NCI-H1105 (cell line): ENCODE results near the gene TMEM72.

ENCODE experiments used
- DNase-seq: peaks from one replicate; lab custom pipeline; 2025; lab: John Stamatoyannopoulos, UW

TMEM72 gene

GRCh38 chr10:44890696-44891563 lies 20.2 kb upstream of the TMEM72 start:
- no peak for DNase-seq

GRCh38 chr10:44891721-44892120 lies 19.4 kb upstream of the TMEM72 start:
- DNase-seq = no peak

- no peak for DNase-seq
Measured at GRCh38 chr10:44893604-44894468, 17.3 kb upstream of the TMEM72 start.

GRCh38 chr10:44894691-44895090 lies 16.4 kb upstream of the TMEM72 start:
- DNase-seq = no peak

- DNase-seq = no peak
Measured at GRCh38 chr10:44895280-44895679, 15.9 kb upstream of the TMEM72 start.

- DNase-seq = no peak
Measured at GRCh38 chr10:44897049-44897448, 14.1 kb upstream of the TMEM72 start.

- DNase-seq = no peak
Measured at GRCh38 chr10:44898665-44899064, 12.5 kb upstream of the TMEM72 start.

- DNase-seq = no peak
Measured at GRCh38 chr10:44899450-44900080, 11.6 kb upstream of the TMEM72 start.

- no peak for DNase-seq
Measured at GRCh38 chr10:44902941-44903545, 8.1 kb upstream of the TMEM72 start.

GRCh38 chr10:44906486-44906885 lies 4.7 kb upstream of the TMEM72 start:
- DNase-seq = no peak

- DNase-seq = no peak
Measured at GRCh38 chr10:44907556-44907955, 3.6 kb upstream of the TMEM72 start.

GRCh38 chr10:44908066-44908749 lies 2.9 kb upstream of the TMEM72 start:
- no peak for DNase-seq

- no peak for DNase-seq
Measured at GRCh38 chr10:44908936-44909630, 2.1 kb upstream of the TMEM72 start.

GRCh38 chr10:44909910-44910309 lies 1.2 kb upstream of the TMEM72 start:
- no peak for DNase-seq

GRCh38 chr10:44910602-44911001 lies 535 bp upstream of the TMEM72 start:
- DNase-seq = no peak

- DNase-seq = no peak
Measured at GRCh38 chr10:44911951-44912350, 814 bp downstream of the TMEM72 start.

GRCh38 chr10:44913350-44914081 lies 2.4 kb downstream of the TMEM72 start:
- no peak for DNase-seq

GRCh38 chr10:44914891-44915290 lies 3.8 kb downstream of the TMEM72 start:
- DNase-seq = no peak

GRCh38 chr10:44916429-44916828 lies 5.3 kb downstream of the TMEM72 start:
- DNase-seq = no peak

GRCh38 chr10:44917848-44918247 lies 6.7 kb downstream of the TMEM72 start:
- no peak for DNase-seq
